HepG2 (cell line): ENCODE results near the gene VPS9D1. TPM values are rescaled to one million over a fixed set of nuclear protein-coding genes. Genes with fewer than 3 reads are reported as not detected.
A peak's percentile ranks its signal among the peaks of the same experiment; 100 is the strongest.

Source experiments
- CREB1 ChIP-seq, 2 experiments: fragments of 450-650 bp in 1 of 2; IDR thresholded peaks; 2 replicates each; pipeline ENCODE4 v1.6.1; 2016 to 2017; ENCODE audit warnings: control low read depth in 1 of 2, mild to moderate bottlenecking in 1 of 2, missing compliant biosample characterization in 1 of 2, missing genetic modification characterization in 1 of 2
- ELF4 ChIP-seq: sonication (generic); formaldehyde crosslinking; IDR thresholded peaks from 2 replicates; pipeline ENCODE4 v1.5.0; 2020; ENCODE audit warnings: missing genetic modification reagents, mild to moderate bottlenecking, moderate library complexity, borderline replicate concordance
- MTERF4 ChIP-seq: sonication (generic); formaldehyde crosslinking; IDR thresholded peaks from 2 replicates; pipeline ENCODE4 v1.8.0; 2023; ENCODE audit warnings: mild to moderate bottlenecking, missing genetic modification reagents
- NCOA1 ChIP-seq: sonication (generic); formaldehyde crosslinking; IDR thresholded peaks from 2 replicates; pipeline ENCODE4 v1.9.0; 2021; ENCODE audit warnings: missing genetic modification reagents
- PRMT3 ChIP-seq: sonication (generic); formaldehyde crosslinking; IDR thresholded peaks from 2 replicates; pipeline ENCODE4 v1.8.1; 2022; ENCODE audit warnings: low read depth, mild to moderate bottlenecking, moderate library complexity, missing genetic modification reagents, borderline replicate concordance
- SKI ChIP-seq: fragments of 450-650 bp; IDR thresholded peaks from one replicate; pipeline ENCODE4 v1.6.1; 2018; ENCODE audit warnings: mild to moderate bottlenecking; ENCODE audit not compliant: partially characterized antibody
- TGIF2 ChIP-seq: IDR thresholded peaks from 2 replicates; pipeline ENCODE4 v1.6.1; 2016; ENCODE audit warnings: control low read depth, missing compliant biosample characterization
- TSC22D2 ChIP-seq: sonication (generic); formaldehyde crosslinking; IDR thresholded peaks from 2 replicates; pipeline ENCODE4 v1.5.1; 2020; ENCODE audit warnings: missing genetic modification reagents, mild to moderate bottlenecking, borderline replicate concordance
- ZC3H13 ChIP-seq: sonication (generic); formaldehyde crosslinking; IDR thresholded peaks from 2 replicates; pipeline ENCODE4 v1.8.1; 2023; ENCODE audit warnings: mild to moderate bottlenecking, missing genetic modification reagents, moderate library complexity
- ZHX1 ChIP-seq: sonication (generic); formaldehyde crosslinking; IDR thresholded peaks from 2 replicates; pipeline ENCODE4 v1.8.1; 2022; ENCODE audit warnings: low read depth, mild to moderate bottlenecking, missing genetic modification reagents
- ZNF558 ChIP-seq: sonication (generic); formaldehyde crosslinking; IDR thresholded peaks from 2 replicates; pipeline ENCODE4 v1.9.0; 2022; ENCODE audit warnings: mild to moderate bottlenecking, missing genetic modification reagents, borderline replicate concordance
- ZNF567 ChIP-seq: sonication (generic); formaldehyde crosslinking; IDR thresholded peaks from 2 replicates; pipeline ENCODE4 v1.8.1; 2023; ENCODE audit warnings: mild to moderate bottlenecking, missing genetic modification reagents, borderline replicate concordance
- ZNF598 ChIP-seq: sonication (generic); formaldehyde crosslinking; IDR thresholded peaks from 2 replicates; pipeline ENCODE4 v1.5.1; 2020; ENCODE audit warnings: mild to moderate bottlenecking, missing genetic modification reagents, borderline replicate concordance
- ZNF670 ChIP-seq: sonication (generic); formaldehyde crosslinking; IDR thresholded peaks from 2 replicates; pipeline ENCODE4 v1.8.0; 2022; ENCODE audit warnings: mild to moderate bottlenecking, missing genetic modification reagents, borderline replicate concordance
- ZNF703 ChIP-seq: sonication (generic); formaldehyde crosslinking; IDR thresholded peaks from 2 replicates; pipeline ENCODE4 v1.5.1; 2020; ENCODE audit warnings: missing genetic modification reagents, mild to moderate bottlenecking, moderate library complexity, borderline replicate concordance
- ZNF766 ChIP-seq: sonication (generic); formaldehyde crosslinking; IDR thresholded peaks from 2 replicates; pipeline ENCODE4 v1.5.0; 2020; ENCODE audit warnings: missing genetic modification reagents, borderline replicate concordance
- ZNF782 ChIP-seq: sonication (generic); formaldehyde crosslinking; IDR thresholded peaks from 2 replicates; pipeline ENCODE4 v1.4.0; 2020; ENCODE audit warnings: missing genetic modification reagents, mild to moderate bottlenecking, borderline replicate concordance
- polyA plus RNA-seq, 8 experiments: library from polyadenylated mRNA; depleted of rRNA in 3 of 8; stranded (reverse) in 7 of 8; unstranded in 1 of 8; fragments of >200 nt; fragmentation: Illumina TruSeq in 4 of 8; extraction: Trizol in 4 of 8; gene quantifications; 2 replicates each; pipeline versions ENCODE4 v1.2.1 to v1.2.3, GENCODE V29; 2011 to 2016; ENCODE audit warnings: low read depth in 4 of 8, missing spikeins in 1 of 8, mixed read lengths in 1 of 8; ENCODE audit not compliant: insufficient read depth in 1 of 8
- total RNA-seq, 5 experiments: library from RNA; depleted of rRNA; stranded (reverse); fragments of >200 nt; fragmentation: Illumina TruSeq; extraction: Trizol; gene quantifications; 2 replicates each; pipeline ENCODE4 v1.2.3, GENCODE V29; 2016; ENCODE audit warnings: low read depth in 1 of 5
- TF ChIP-seq, protein P1 (sequence below): sonication (generic); formaldehyde crosslinking; IDR thresholded peaks from 2 replicates; pipeline ENCODE4 v1.5.1; 2020; ENCODE audit warnings: mild to moderate bottlenecking, missing genetic modification reagents, borderline replicate concordance

Gene VPS9D1
- total and polyA plus RNA-seq, 2 of the 13 experiments (the other 11 are each of a cell fraction or from before 2014, with no cell fraction given): 10.1 to 13.2 TPM

- TF ChIP-seq ZNF766 (CRISPR knock-in tag) (0 out of 2 replicates have a peak, but pooled peaks have one; percentile 56), NCOA1 (CRISPR knock-in tag) (peak; percentile 25; the same call in 1 of the 2 replicates), CREB1 (IDR thresholded peaks at IDR 0.05) (no peak), CREB1 (CRISPR knock-in tag; IDR thresholded peaks at IDR 0.05) (no peak), ZHX1 (CRISPR knock-in tag) (0 out of 2 replicates have a peak, but pooled peaks have one; percentile 44), ZNF670 (CRISPR knock-in tag) (no peak; the same call in 1 of the 2 replicates), ZC3H13 (peak; percentile 94), SKI (peak; percentile 19), TSC22D2 (CRISPR knock-in tag) (no peak), ELF4 (CRISPR knock-in tag) (no peak), ZNF558 (CRISPR knock-in tag) (0 out of 2 replicates have a peak, but pooled peaks have one; percentile 43), ZNF598 (CRISPR knock-in tag) (0 out of 2 replicates have a peak, but pooled peaks have one; percentile 68), TGIF2 (CRISPR knock-in tag) (no peak), ZNF567 (CRISPR knock-in tag) (peak; percentile 67; the same call in 1 of the 2 replicates), MTERF4 (CRISPR knock-in tag) (0 out of 2 replicates have a peak, but pooled peaks have one; percentile 14), ZNF703 (CRISPR knock-in tag) (0 out of 2 replicates have a peak, but pooled peaks have one; percentile 27), ZNF782 (CRISPR knock-in tag) (0 out of 2 replicates have a peak, but pooled peaks have one; percentile 12), PRMT3 (CRISPR knock-in tag) (peak; percentile 49; the same call in 1 of the 2 replicates)
- TF ChIP-seq, protein P1, sequence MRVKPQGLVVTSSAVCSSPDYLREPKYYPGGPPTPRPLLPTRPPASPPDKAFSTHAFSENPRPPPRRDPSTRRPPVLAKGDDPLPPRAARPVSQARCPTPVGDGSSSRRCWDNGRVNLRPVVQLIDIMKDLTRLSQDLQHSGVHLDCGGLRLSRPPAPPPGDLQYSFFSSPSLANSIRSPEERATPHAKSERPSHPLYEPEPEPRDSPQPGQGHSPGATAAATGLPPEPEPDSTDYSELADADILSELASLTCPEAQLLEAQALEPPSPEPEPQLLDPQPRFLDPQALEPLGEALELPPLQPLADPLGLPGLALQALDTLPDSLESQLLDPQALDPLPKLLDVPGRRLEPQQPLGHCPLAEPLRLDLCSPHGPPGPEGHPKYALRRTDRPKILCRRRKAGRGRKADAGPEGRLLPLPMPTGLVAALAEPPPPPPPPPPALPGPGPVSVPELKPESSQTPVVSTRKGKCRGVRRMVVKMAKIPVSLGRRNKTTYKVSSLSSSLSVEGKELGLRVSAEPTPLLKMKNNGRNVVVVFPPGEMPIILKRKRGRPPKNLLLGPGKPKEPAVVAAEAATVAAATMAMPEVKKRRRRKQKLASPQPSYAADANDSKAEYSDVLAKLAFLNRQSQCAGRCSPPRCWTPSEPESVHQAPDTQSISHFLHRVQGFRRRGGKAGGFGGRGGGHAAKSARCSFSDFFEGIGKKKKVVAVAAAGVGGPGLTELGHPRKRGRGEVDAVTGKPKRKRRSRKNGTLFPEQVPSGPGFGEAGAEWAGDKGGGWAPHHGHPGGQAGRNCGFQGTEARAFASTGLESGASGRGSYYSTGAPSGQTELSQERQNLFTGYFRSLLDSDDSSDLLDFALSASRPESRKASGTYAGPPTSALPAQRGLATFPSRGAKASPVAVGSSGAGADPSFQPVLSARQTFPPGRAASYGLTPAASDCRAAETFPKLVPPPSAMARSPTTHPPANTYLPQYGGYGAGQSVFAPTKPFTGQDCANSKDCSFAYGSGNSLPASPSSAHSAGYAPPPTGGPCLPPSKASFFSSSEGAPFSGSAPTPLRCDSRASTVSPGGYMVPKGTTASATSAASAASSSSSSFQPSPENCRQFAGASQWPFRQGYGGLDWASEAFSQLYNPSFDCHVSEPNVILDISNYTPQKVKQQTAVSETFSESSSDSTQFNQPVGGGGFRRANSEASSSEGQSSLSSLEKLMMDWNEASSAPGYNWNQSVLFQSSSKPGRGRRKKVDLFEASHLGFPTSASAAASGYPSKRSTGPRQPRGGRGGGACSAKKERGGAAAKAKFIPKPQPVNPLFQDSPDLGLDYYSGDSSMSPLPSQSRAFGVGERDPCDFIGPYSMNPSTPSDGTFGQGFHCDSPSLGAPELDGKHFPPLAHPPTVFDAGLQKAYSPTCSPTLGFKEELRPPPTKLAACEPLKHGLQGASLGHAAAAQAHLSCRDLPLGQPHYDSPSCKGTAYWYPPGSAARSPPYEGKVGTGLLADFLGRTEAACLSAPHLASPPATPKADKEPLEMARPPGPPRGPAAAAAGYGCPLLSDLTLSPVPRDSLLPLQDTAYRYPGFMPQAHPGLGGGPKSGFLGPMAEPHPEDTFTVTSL: no peak
Measured at GRCh38 chr16:89695086-89695874, 25.4 kb downstream of the VPS9D1 start (continued).
